Osteocyte (in vitro differentiated cells): ENCODE data around the gene CCDC192. TPM values are rescaled to one million over a fixed set of nuclear protein-coding genes. Genes with fewer than 3 reads are reported as not detected.

Experiments used
- DNase-seq: peaks from one replicate; pipeline ENCODE4 v3.0.0; 2021; ENCODE audit warnings: mixed read lengths; ENCODE audit not compliant: unreplicated experiment; ENCODE audit errors: extremely low spot score
- H3K27ac Mint-ChIP-seq: one replicate; pipeline ENCODE4 v1.8.0; 2021; ENCODE audit warnings: mild to moderate bottlenecking, mixed read lengths; ENCODE audit not compliant: unreplicated experiment
- H3K27me3 Mint-ChIP-seq: one replicate; pipeline ENCODE4 v1.8.0; 2021; ENCODE audit warnings: mixed read lengths; ENCODE audit not compliant: unreplicated experiment
- H3K36me3 Mint-ChIP-seq: one replicate; pipeline ENCODE4 v1.8.0; 2021; ENCODE audit warnings: mixed read lengths; ENCODE audit not compliant: unreplicated experiment
- H3K4me1 Mint-ChIP-seq: one replicate; pipeline ENCODE4 v1.8.0; 2021; ENCODE audit warnings: mixed read lengths; ENCODE audit not compliant: unreplicated experiment
- H3K4me3 Mint-ChIP-seq: one replicate; pipeline ENCODE4 v1.8.0; 2021; ENCODE audit warnings: mild to moderate bottlenecking, moderate library complexity, mixed read lengths; ENCODE audit not compliant: unreplicated experiment
- H3K9me3 Mint-ChIP-seq: one replicate; pipeline ENCODE4 v1.8.0; 2021; ENCODE audit warnings: mixed read lengths; ENCODE audit not compliant: unreplicated experiment
- long read RNA-seq: library from polyadenylated mRNA; unstranded; transcript quantifications from one replicate; pipeline ENCODE4 v2.0.0, GENCODE V29; 2021
- total RNA-seq: library from RNA; stranded (reverse); gene quantifications from 2 replicates; pipeline ENCODE4 v1.2.1, GENCODE V29; 2021
- TF ChIP-seq, protein P1 (sequence below): fragments of 200-600 bp; sonication (generic); IDR thresholded peaks from 2 replicates; pipeline ENCODE4 v1.5.0; 2021; ENCODE audit warnings: antibody characterized with exemption, mild to moderate bottlenecking, moderate library complexity

Gene CCDC192, protein sequence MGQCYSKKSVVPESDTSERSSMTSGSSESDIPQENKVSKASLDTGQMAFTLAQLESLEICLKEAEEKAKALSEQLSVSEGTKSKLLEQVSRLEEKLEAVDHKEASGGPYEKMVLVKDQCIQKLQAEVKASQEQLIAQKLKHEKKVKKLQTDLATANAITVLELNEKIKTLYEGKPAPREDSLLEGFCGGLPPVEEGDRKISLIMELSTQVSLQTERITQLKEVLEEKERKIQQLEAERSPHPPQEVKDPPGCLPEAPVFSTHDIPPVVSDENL
- total RNA-seq, result not detected in 2 replicates
- long read RNA-seq, result 0 reads

DNA sequence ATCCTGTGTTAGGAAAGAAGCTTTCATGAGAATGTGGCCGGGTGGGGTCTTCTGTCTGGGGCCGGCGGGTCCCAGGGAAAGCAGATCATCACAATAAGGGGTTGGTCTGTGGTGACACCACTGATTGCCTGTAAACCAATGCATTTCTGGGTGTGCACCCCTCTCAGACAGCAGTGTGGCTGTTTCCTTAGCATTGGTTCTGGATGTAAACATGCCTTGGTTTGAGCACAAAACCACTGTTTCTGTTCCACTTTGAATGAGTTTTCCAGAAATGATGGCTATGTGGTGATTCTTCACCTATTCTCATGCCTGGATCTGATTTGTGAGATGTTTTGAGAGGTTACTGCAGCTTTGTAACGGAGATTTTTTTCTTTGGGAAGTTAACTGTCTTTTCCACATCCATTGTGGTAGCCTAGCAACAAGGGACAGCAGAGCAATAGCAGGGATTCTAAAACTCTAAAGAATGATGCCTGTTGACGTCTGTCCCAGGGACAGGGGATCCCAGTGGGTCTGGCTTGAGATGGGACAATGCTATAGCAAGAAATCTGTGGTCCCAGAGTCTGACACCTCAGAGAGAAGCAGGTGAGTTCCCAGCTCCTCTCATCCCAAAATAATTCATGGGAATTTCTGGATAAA, at the start of gene CCDC192:
Gene CCDC192 (plus strand): TSS at position 466 of the 636 bp plus-strand sequence. CDS start 55 bp downstream, at position 521.
- DNase-seq, result no peak
- no peak within 1 kb of the TSS for H3K4me3 Mint-ChIP-seq
- H3K9me3 Mint-ChIP-seq, result no peaks in the 10 kb centered on the region
- no peaks in the 10 kb centered on the region for H3K36me3 Mint-ChIP-seq
- peaks cover 23% of the 10 kb centered on the region for H3K4me1 Mint-ChIP-seq
- H3K27me3 Mint-ChIP-seq, result no peaks in the 10 kb centered on the region
- no peak within 1 kb of the TSS for H3K27ac Mint-ChIP-seq
- TF ChIP-seq, protein P1, sequence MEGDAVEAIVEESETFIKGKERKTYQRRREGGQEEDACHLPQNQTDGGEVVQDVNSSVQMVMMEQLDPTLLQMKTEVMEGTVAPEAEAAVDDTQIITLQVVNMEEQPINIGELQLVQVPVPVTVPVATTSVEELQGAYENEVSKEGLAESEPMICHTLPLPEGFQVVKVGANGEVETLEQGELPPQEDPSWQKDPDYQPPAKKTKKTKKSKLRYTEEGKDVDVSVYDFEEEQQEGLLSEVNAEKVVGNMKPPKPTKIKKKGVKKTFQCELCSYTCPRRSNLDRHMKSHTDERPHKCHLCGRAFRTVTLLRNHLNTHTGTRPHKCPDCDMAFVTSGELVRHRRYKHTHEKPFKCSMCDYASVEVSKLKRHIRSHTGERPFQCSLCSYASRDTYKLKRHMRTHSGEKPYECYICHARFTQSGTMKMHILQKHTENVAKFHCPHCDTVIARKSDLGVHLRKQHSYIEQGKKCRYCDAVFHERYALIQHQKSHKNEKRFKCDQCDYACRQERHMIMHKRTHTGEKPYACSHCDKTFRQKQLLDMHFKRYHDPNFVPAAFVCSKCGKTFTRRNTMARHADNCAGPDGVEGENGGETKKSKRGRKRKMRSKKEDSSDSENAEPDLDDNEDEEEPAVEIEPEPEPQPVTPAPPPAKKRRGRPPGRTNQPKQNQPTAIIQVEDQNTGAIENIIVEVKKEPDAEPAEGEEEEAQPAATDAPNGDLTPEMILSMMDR, result no peak

DNA sequence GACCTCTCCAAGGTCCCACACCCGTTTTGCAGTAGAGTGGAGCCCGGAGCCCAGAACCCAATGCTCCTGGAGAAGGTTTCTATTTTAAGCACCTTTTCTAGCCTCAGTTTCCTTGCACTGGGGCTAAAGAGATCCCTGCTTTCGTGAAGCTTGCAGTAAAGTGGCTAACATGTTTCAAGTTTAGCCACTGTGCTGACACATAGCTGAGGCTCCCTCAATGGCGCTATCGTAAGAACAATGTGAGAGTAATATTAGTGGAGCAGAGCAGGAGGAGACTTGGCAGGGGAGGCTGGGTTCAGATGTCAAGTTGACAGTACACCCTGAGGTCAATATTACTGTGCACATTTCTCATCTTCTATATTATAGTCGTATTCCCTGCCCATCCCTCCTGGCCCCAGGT, 46.4 kb upstream of the CCDC192 start:
- peaks cover 1% of the 10 kb centered on the region for H3K36me3 Mint-ChIP-seq
- no peaks in the 10 kb centered on the region for H3K9me3 Mint-ChIP-seq
- peaks cover 28% of the 10 kb centered on the region for H3K27me3 Mint-ChIP-seq
- no peak for DNase-seq
- H3K4me3 Mint-ChIP-seq, result no peak overlapping the region
- TF ChIP-seq, protein P1, result no peak
- peaks cover 7% of the 10 kb centered on the region for H3K4me1 Mint-ChIP-seq
- no peak overlapping the region for H3K27ac Mint-ChIP-seq

DNA sequence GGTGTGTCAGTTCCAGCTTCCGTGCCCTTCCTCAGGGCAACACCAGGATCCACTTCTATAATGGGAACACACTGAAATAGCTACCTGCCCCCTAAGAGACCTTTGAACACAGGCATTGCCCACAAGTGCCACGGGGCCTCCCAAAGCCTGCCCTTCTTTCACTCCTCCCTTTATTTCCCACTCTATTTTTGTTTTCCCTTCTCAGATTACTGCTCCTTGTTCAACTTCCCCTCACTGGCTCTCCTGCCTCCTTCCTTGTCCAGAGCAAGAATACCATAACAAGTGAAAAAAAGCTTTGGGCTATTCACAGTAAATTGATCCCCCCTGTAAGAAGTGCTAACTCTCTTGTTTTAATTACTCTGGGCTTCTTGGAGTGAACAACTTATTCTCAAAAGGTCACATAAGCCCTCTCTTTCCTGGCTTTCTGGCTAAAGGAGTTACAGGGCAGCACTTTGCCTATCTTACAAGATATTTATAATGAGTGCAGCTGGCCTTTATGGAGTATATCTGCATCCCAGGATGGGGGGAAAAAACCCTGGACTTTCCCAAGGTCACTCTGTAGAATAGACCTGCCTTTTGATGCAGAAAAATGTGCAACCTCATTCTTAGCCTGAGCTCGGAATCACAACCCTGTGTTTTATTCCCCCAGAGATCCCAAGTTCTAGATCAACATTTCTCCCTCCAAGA, 43.0 kb upstream of the CCDC192 start:
- Mint-ChIP-seq H3K4me1 (peaks cover 7% of the 10 kb centered on the region), H3K27me3 (peaks cover 3% of the 10 kb centered on the region), H3K9me3 (no peaks in the 10 kb centered on the region), H3K4me3 (no peak overlapping the region), H3K36me3 (no peaks in the 10 kb centered on the region), H3K27ac (no peak overlapping the region)
- DNase-seq, result no peak
- TF ChIP-seq, protein P1, result no peak

DNA sequence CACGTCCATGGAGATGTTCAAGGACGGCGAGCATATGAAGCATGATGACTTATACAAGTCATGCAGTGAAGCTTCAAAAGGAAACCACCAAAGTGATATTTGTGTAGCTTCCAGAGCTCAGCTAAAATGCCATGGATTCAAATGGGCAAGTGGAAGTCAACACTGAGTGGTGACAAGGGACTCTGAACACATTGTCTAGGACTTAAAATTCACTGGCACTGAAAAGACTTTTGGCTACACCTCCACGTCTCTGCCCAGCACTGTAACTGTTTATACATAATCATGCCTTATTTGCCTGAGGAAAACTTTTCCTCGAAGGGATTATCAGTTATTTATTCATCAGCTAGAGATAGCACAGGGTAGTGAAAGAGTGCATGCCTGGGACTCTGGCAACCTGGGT, 39.1 kb upstream of the CCDC192 start:
- H3K4me3 Mint-ChIP-seq, result no peak overlapping the region
- H3K27ac Mint-ChIP-seq, result no peak overlapping the region
- H3K9me3 Mint-ChIP-seq, result no peaks in the 10 kb centered on the region
- peaks cover 17% of the 10 kb centered on the region for H3K4me1 Mint-ChIP-seq
- no peak for DNase-seq
- no peaks in the 10 kb centered on the region for H3K36me3 Mint-ChIP-seq
- no peaks in the 10 kb centered on the region for H3K27me3 Mint-ChIP-seq
- TF ChIP-seq, protein P1, result no peak

DNA sequence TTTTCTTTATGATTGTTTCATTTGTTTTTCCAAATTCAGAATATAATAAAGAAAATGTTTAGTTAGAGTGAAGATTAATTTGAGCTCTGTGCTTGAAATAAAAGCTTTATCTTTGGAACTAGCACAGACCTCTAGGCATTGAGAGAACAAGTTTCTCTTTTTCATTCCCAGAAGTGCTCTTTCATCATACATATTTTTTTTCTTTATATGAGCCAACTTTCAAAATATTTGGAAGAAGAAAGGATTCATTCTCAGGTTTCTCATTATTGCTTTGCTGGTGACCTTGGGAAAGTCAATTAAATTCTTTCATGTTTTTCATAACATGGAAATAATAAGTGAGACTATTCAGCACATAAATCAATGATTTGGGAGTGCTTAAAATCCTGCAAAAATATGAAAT, 37.5 kb upstream of the CCDC192 start:
- Mint-ChIP-seq H3K4me3 (no peak overlapping the region), H3K27me3 (peaks cover 2% of the 10 kb centered on the region), H3K36me3 (no peaks in the 10 kb centered on the region), H3K27ac (no peak overlapping the region), H3K9me3 (no peaks in the 10 kb centered on the region), H3K4me1 (peaks cover 10% of the 10 kb centered on the region)
- TF ChIP-seq, protein P1, result no peak
- DNase-seq, result no peak
